Thymus (tissue), 11 donors: ENCODE data around the gene IGSF21. TPM values are rescaled to one million over a fixed set of nuclear protein-coding genes. Genes with fewer than 3 reads are reported as not detected.
A peak's percentile ranks its signal among the peaks of the same experiment; 100 is the strongest.

Experiments
- DNase-seq, 9 donors: peaks; one replicate each; pipeline ENCODE4 v3.0.0-alpha.2; 2013; ENCODE audit warnings: low spot score in 9 of 9, low read depth in 6 of 9, missing footprints in 1 of 9
- H3K27ac ChIP-seq, 2 donors: one replicate each; pipeline ENCODE4 v1.5.1; 2013; ENCODE audit warnings: control low read depth in 1 of 2, low read depth in 1 of 2, low read length in 1 of 2, mild to moderate bottlenecking in 1 of 2, moderate library complexity in 1 of 2
- H3K27me3 ChIP-seq, 2 donors: one replicate each; pipeline ENCODE4 v1.5.1; 2013; ENCODE audit warnings: low read length in 1 of 2; ENCODE audit not compliant: control insufficient read depth in 2 of 2, insufficient read depth in 1 of 2
- H3K36me3 ChIP-seq, 2 donors: one replicate each; pipeline ENCODE4 v1.5.1; 2013; ENCODE audit warnings: low read length in 1 of 2, mild to moderate bottlenecking in 1 of 2, moderate library complexity in 1 of 2; ENCODE audit not compliant: control insufficient read depth in 2 of 2, insufficient read depth in 2 of 2
- H3K4me1 ChIP-seq, 2 donors: one replicate each; pipeline ENCODE4 v1.5.1; 2013; ENCODE audit warnings: low read length in 2 of 2; ENCODE audit not compliant: control insufficient read depth in 2 of 2, insufficient read depth in 2 of 2
- H3K4me3 ChIP-seq, 2 donors: one replicate each; pipeline ENCODE4 v1.5.1; 2013; ENCODE audit warnings: low read length in 2 of 2, control low read depth in 1 of 2, mild to moderate bottlenecking in 1 of 2
- H3K9me3 ChIP-seq, 2 donors: one replicate each; pipeline ENCODE4 v1.5.1; 2013; ENCODE audit warnings: low read length in 1 of 2, mild to moderate bottlenecking in 1 of 2; ENCODE audit not compliant: control insufficient read depth in 2 of 2, insufficient read depth in 1 of 2
- WGBS: extraction: QIAGEN DNeasy Blood & Tissue Kit; methylation state at CpG from one replicate; pipeline ENCODE4 v1.1.7; 2013; 5-methylcytosine and 5-hydroxymethylcytosine counted together
- polyA plus RNA-seq: library from polyadenylated mRNA; stranded (reverse); fragments of 200-250 nt; gene quantifications from one replicate; pipeline ENCODE4 v1.2.3, GENCODE V29; 2013
- total RNA-seq: library from RNA; stranded (reverse); fragments of 120-200 nt; gene quantifications from one replicate; pipeline ENCODE4 v1.2.4, GENCODE V29; 2013
- donor health status: healthy.

IGSF21 gene
- total and polyA plus RNA-seq, 2 donors = 0.85 to 2.1 TPM

GRCh38 chr1:18353528-18353927 is 245.9 kb downstream of the IGSF21 start:
- H3K36me3 ChIP-seq = no peaks in the 10 kb centered on the region
- H3K9me3 ChIP-seq = no peaks in the 10 kb centered on the region
- peaks cover 0 to 24% of the 10 kb centered on the region in 2 donors for H3K27me3 ChIP-seq
- no peak overlapping the region for H3K4me3 ChIP-seq
- whole genome bisulfite sequencing = 96% methylated on average over 1 of the region's 1 CpG
- no peak overlapping the region for H3K27ac ChIP-seq
- peak in 1 of 9 donors; percentile 9 for DNase-seq
- peaks cover 16 to 19% of the 10 kb centered on the region in 2 donors for H3K4me1 ChIP-seq

DNA sequence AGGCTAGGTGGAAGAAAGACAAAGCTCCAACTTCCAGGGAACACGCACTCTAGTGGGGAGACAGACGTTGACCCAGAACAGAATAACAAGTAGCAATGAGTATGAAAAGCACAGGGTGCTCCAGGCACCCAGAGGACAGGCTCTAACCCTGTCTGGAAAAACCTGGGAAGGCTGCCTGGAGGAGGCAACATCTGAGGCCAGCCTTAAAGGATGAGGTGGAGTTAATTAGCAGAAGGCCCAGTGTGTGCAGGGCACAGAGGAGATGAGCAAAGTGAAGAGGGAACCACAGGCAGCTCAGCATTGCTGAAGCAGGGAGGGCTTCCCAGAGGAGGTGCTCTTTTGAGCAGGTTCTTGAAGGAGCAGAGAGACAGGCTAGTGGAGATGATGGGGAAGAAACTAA is 246.4 kb downstream of the IGSF21 start:
- 83% methylated on average over 2 of the region's 2 CpGs for whole genome bisulfite sequencing
- DNase-seq = no peak
- H3K27ac ChIP-seq = no peak overlapping the region
- H3K4me3 ChIP-seq = no peak overlapping the region
- peaks cover 0 to 24% of the 10 kb centered on the region in 2 donors for H3K27me3 ChIP-seq
- peaks cover 16 to 19% of the 10 kb centered on the region in 2 donors for H3K4me1 ChIP-seq
- H3K36me3 ChIP-seq = no peaks in the 10 kb centered on the region
- no peaks in the 10 kb centered on the region for H3K9me3 ChIP-seq

- no peak overlapping the region for H3K4me3 ChIP-seq
- no peaks in the 10 kb centered on the region for H3K9me3 ChIP-seq
- H3K4me1 ChIP-seq = peaks cover 16 to 19% of the 10 kb centered on the region in 2 donors
- 23% methylated on average over 3 of the region's 3 CpGs for WGBS
- H3K27ac ChIP-seq = no peak overlapping the region
- peaks cover 0 to 24% of the 10 kb centered on the region in 2 donors for H3K27me3 ChIP-seq
- no peak for DNase-seq
- H3K36me3 ChIP-seq = no peaks in the 10 kb centered on the region
Observed at GRCh38 chr1:18354612-18355011, 247.0 kb downstream of the IGSF21 start.

GRCh38 chr1:18357622-18358230 is 250.1 kb downstream of the IGSF21 start:
- Histone ChIP-seq H3K27me3 (peaks cover 0 to 6% of the 10 kb centered on the region in 2 donors), H3K4me1 (peaks cover 6 to 9% of the 10 kb centered on the region in 2 donors), H3K4me3 (no peak overlapping the region), H3K27ac (no peak overlapping the region), H3K36me3 (no peaks in the 10 kb centered on the region), H3K9me3 (no peaks in the 10 kb centered on the region)
- 88% methylated on average over 9 of the region's 9 CpGs for WGBS
- no peak for DNase-seq

DNA sequence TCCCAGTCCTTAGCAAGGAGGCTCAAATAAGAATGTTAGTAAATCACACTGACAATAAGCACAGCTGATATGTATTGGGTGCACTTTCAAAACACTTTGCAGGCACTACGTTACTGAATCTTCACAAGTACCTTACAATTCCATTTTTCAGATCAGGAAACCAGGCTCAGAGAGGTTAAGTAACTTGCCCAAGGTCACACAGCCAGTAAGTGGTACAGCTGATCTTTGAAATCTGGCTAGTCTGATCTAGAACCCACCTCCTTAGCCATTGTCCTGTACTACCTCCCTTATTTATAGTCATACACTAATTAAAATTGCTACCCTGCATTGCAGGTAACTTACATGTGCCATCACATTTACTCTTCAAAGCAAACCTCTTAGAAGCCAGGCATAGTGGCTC is 251.0 kb downstream of the IGSF21 start:
- peaks cover 0 to 2% of the 10 kb centered on the region in 2 donors for H3K4me1 ChIP-seq
- no peak overlapping the region for H3K27ac ChIP-seq
- no peak overlapping the region for H3K4me3 ChIP-seq
- no peaks in the 10 kb centered on the region for H3K9me3 ChIP-seq
- H3K36me3 ChIP-seq = no peaks in the 10 kb centered on the region
- 35% methylated on average over 1 of the region's 1 CpG for WGBS
- H3K27me3 ChIP-seq = peaks cover 0 to 2% of the 10 kb centered on the region in 2 donors
- DNase-seq = no peak

- Histone ChIP-seq H3K27ac (no peak overlapping the region), H3K4me1 (no peaks in the 10 kb centered on the region), H3K27me3 (no peaks in the 10 kb centered on the region), H3K9me3 (no peaks in the 10 kb centered on the region), H3K4me3 (no peak overlapping the region), H3K36me3 (no peaks in the 10 kb centered on the region)
- no peak for DNase-seq
- 89% methylated on average over 7 of the region's 7 CpGs for WGBS
Observed at GRCh38 chr1:18360251-18360650, 252.7 kb downstream of the IGSF21 start.

GRCh38 chr1:18362150-18362549 is 254.6 kb downstream of the IGSF21 start:
- H3K9me3 ChIP-seq = no peaks in the 10 kb centered on the region
- H3K27me3 ChIP-seq = no peaks in the 10 kb centered on the region
- H3K4me3 ChIP-seq = no peak overlapping the region
- DNase-seq = no peak
- no peak overlapping the region for H3K27ac ChIP-seq
- H3K36me3 ChIP-seq = no peaks in the 10 kb centered on the region
- WGBS = 85% methylated on average over 9 of the region's 9 CpGs
- no peaks in the 10 kb centered on the region for H3K4me1 ChIP-seq

DNA sequence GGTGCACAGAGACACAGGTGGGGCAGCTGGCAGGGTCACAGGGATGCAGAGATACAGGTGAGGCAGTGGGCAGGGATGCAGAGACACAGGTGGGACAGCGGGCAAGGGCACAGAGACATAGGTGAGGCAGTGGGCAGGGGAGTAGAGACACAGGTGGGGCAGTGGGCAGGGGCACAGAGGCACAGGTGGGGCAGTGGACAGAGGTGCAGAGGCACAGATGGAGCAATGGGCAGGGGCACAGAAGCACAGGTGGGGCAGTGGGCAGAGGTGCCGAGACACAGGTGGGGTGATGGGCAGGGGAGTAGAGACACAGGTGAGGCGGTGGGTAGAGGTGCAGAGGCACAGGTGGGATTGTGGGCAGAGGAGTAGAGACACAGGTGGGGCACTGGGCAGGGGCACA is 255.8 kb downstream of the IGSF21 start:
- H3K4me1 ChIP-seq = no peaks in the 10 kb centered on the region
- H3K27ac ChIP-seq = no peak overlapping the region
- H3K9me3 ChIP-seq = no peaks in the 10 kb centered on the region
- H3K4me3 ChIP-seq = no peak overlapping the region
- no peaks in the 10 kb centered on the region for H3K36me3 ChIP-seq
- DNase-seq = no peak
- WGBS = 92% methylated on average over 3 of the region's 3 CpGs
- no peaks in the 10 kb centered on the region for H3K27me3 ChIP-seq

DNA sequence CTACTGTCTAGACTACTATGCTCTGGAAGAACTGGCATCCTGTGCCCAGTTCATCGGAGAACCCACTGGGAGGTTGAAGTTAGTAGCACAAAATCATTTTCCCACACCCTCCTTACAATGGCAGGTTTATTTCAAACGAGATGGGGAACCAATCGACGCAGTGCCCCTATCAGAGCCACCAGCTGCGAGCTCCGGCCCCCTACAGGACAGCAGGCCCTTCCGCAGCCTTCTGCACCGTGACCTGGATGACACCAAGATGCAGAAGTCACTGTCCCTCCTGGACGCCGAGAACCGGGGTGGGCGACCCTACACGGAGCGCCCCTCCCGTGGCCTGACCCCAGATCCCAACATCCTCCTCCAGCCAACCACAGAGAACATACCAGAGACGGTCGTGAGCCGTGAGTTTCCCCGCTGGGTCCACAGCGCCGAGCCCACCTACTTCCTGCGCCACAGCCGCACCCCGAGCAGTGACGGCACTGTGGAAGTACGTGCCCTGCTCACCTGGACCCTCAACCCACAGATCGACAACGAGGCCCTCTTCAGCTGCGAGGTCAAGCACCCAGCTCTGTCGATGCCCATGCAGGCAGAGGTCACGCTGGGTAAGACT is 257.6 kb downstream of the IGSF21 start:
- WGBS = 91% methylated on average over 31 of the region's 31 CpGs
- H3K36me3 ChIP-seq = no peaks in the 10 kb centered on the region
- H3K27ac ChIP-seq = no peak overlapping the region
- no peak overlapping the region for H3K4me3 ChIP-seq
- no peaks in the 10 kb centered on the region for H3K27me3 ChIP-seq
- no peak for DNase-seq
- no peaks in the 10 kb centered on the region for H3K9me3 ChIP-seq
- H3K4me1 ChIP-seq = no peaks in the 10 kb centered on the region
